IMR-90 (cell line): Measurements from ENCODE around the gene AVPR2. TPM values are rescaled to one million over a fixed set of nuclear protein-coding genes. Genes with fewer than 3 reads are reported as not detected.

ENCODE experiments used
- ATAC-seq: fragments of 200-7000 bp; cut with Tn5 transposase; 2 replicates; pipeline ENCODE4 v1.9.1; 2020; ENCODE audit warnings: low read depth, mild to moderate bottlenecking, moderate library complexity
- BruUV-seq: library from RNA; stranded (reverse); fragments of 400-500 nt; replicated peaks from 2 replicates; lab custom pipeline; 2021; lab: Mats Ljungman, UMichigan
- CTCF ChIA-PET: fragments of 300-600 bp; formaldehyde crosslinking; extraction: SDS; loops from one replicate; lab custom pipeline; 2021; ENCODE audit warnings: antibody characterized with exemption; lab: Yijun Ruan, JAX
- POLR2A ChIA-PET: fragments of 300-600 bp; sonication (Branson Sonifier 250); formaldehyde crosslinking; loops from one replicate; lab custom pipeline; 2022; ENCODE audit warnings: antibody characterized with exemption; ENCODE audit not compliant: unreplicated experiment; lab: Charles Lee
- DNase-seq: peaks from one replicate; pipeline ENCODE4 v3.0.0; 2013
- H2AFZ ChIP-seq: replicated peaks from 2 replicates; pipeline ENCODE3; 2013; ENCODE audit warnings: low read length, mild to moderate bottlenecking; ENCODE audit not compliant: poor library complexity
- H2AK5ac ChIP-seq: 2 replicates; pipeline ENCODE4 v1.6.1; 2013; ENCODE audit warnings: low read depth, low read length, inconsistent platforms
- H2AK9ac ChIP-seq: replicated peaks from 2 replicates; pipeline ENCODE3; 2013; ENCODE audit warnings: mild to moderate bottlenecking, low read depth, low read length, moderate library complexity; ENCODE audit not compliant: poor library complexity
- H2BK120ac ChIP-seq: 2 replicates; pipeline ENCODE4 v1.6.1; 2013; ENCODE audit warnings: low read depth, low read length, inconsistent platforms
- H2BK15ac ChIP-seq: 3 replicates; pipeline ENCODE4 v1.6.1; 2013; ENCODE audit warnings: low read depth, low read length, inconsistent platforms
- H2BK20ac ChIP-seq: 2 replicates; pipeline ENCODE4 v1.6.1; 2013; ENCODE audit warnings: low read depth, mild to moderate bottlenecking, inconsistent platforms, low read length, moderate library complexity
- H2BK5ac ChIP-seq: 2 replicates; pipeline ENCODE4 v1.6.1; 2013; ENCODE audit warnings: mild to moderate bottlenecking, low read depth, low read length, inconsistent platforms; ENCODE audit not compliant: poor library complexity, severe bottlenecking
- H3K14ac ChIP-seq: replicated peaks from 2 replicates; pipeline ENCODE4 v1.6.1; 2013; ENCODE audit warnings: low read depth, low read length, inconsistent platforms
- H3K18ac ChIP-seq: 2 replicates; pipeline ENCODE4 v1.6.1; 2013; ENCODE audit warnings: low read depth, low read length, control low read depth
- H3K23ac ChIP-seq: 2 replicates; pipeline ENCODE4 v1.6.1; 2013; ENCODE audit warnings: low read depth, low read length, inconsistent platforms
- H3K27ac ChIP-seq: 2 replicates; pipeline ENCODE4 v1.5.1; 2013; ENCODE audit warnings: mild to moderate bottlenecking, control low read depth, low read length; ENCODE audit not compliant: insufficient read depth
- H3K27me3 ChIP-seq: 2 replicates; pipeline ENCODE4 v1.6.1; 2013; ENCODE audit warnings: low read length; ENCODE audit not compliant: control insufficient read depth, insufficient read depth
- H3K36me3 ChIP-seq: 2 replicates; pipeline ENCODE4 v1.6.1; 2013; ENCODE audit warnings: low read length, mixed read lengths; ENCODE audit not compliant: control insufficient read depth, insufficient read depth
- H3K4ac ChIP-seq: 2 replicates; pipeline ENCODE4 v1.6.1; 2013; ENCODE audit warnings: low read depth, low read length, inconsistent platforms
- H3K4me1 ChIP-seq: 2 replicates; pipeline ENCODE4 v1.6.1; 2013; ENCODE audit warnings: low read length, mixed read lengths; ENCODE audit not compliant: control insufficient read depth, insufficient read depth
- H3K4me2 ChIP-seq: 2 replicates; pipeline ENCODE4 v1.6.1; 2013; ENCODE audit warnings: low read depth, mild to moderate bottlenecking, control low read depth, low read length, moderate library complexity
- H3K4me3 ChIP-seq: 2 replicates; pipeline ENCODE4 v1.5.1; 2013; ENCODE audit warnings: low read depth, mild to moderate bottlenecking, control low read depth, low read length, moderate library complexity; ENCODE audit not compliant: insufficient read depth
- H3K56ac ChIP-seq: 2 replicates; pipeline ENCODE4 v1.6.1; 2013; ENCODE audit warnings: low read length, inconsistent platforms; ENCODE audit not compliant: insufficient read depth; ENCODE audit errors: extremely low read depth
- H3K79me1 ChIP-seq, 2 experiments: 2 replicates each; pipeline ENCODE4 v1.6.1; 2013; ENCODE audit warnings: low read length in 2 of 2, inconsistent platforms in 1 of 2, low read depth in 1 of 2
- H3K9ac ChIP-seq: 2 replicates; pipeline ENCODE4 v1.6.1; 2013; ENCODE audit warnings: low read depth, low read length, control low read depth
- H3K9me1 ChIP-seq: 2 replicates; pipeline ENCODE4 v1.6.1; 2013; ENCODE audit warnings: low read length, inconsistent platforms; ENCODE audit not compliant: insufficient read depth
- H3K9me3 ChIP-seq: 2 replicates; pipeline ENCODE4 v1.6.1; 2013; ENCODE audit warnings: low read length; ENCODE audit not compliant: control insufficient read depth, insufficient read depth
- H4K20me1 ChIP-seq: 2 replicates; pipeline ENCODE4 v1.6.1; 2013; ENCODE audit warnings: low read length, inconsistent platforms; ENCODE audit not compliant: insufficient read depth
- H4K5ac ChIP-seq: 2 replicates; pipeline ENCODE4 v1.6.1; 2013; ENCODE audit warnings: mild to moderate bottlenecking, low read depth, low read length, control low read depth
- H4K8ac ChIP-seq, 2 experiments: 2 replicates each; pipeline ENCODE4 v1.6.1; 2013; ENCODE audit warnings: low read depth in 2 of 2, low read length in 2 of 2, control low read depth in 1 of 2, inconsistent platforms in 1 of 2
- H4K91ac ChIP-seq: 2 replicates; pipeline ENCODE4 v1.6.1; 2013; ENCODE audit warnings: low read depth, low read length, inconsistent platforms; ENCODE audit not compliant: insufficient read depth
- BHLHE40 ChIP-seq: fragments of 150-350 bp; IDR thresholded peaks from 2 replicates; pipeline ENCODE4 v1.6.1; 2016; ENCODE audit warnings: mild to moderate bottlenecking, low read depth, low read length
- CEBPB ChIP-seq: IDR thresholded peaks from 2 replicates; pipeline ENCODE4 v1.6.1; 2012; ENCODE audit warnings: low read depth, low read length, improper control_type of control experiment
- CHD1 ChIP-seq: IDR thresholded peaks from 2 replicates; pipeline ENCODE4 v1.6.1; 2012; ENCODE audit warnings: low read depth, low read length, improper control_type of control experiment
- CTCF ChIP-seq: conservative IDR thresholded peaks from 2 replicates; pipeline ENCODE4 v1.5.1; 2012; ENCODE audit warnings: mild to moderate bottlenecking, low read depth, low read length, improper control_type of control experiment
- ELK1 ChIP-seq: fragments of 150-350 bp; IDR thresholded peaks from 2 replicates; pipeline ENCODE4 v1.6.1; 2016; ENCODE audit warnings: low read depth, mild to moderate bottlenecking, low read length, moderate library complexity, borderline replicate concordance
- FOS ChIP-seq: fragments of 150-350 bp; IDR thresholded peaks from 2 replicates; pipeline ENCODE4 v1.6.1; 2016; ENCODE audit warnings: low read depth, low read length
- MAFK ChIP-seq: IDR thresholded peaks from 2 replicates; pipeline ENCODE4 v1.6.1; 2012; ENCODE audit warnings: low read depth, low read length, improper control_type of control experiment
- MAZ ChIP-seq: IDR thresholded peaks from 2 replicates; pipeline ENCODE4 v1.6.1; 2012; ENCODE audit warnings: low read depth, mild to moderate bottlenecking, low read length, improper control_type of control experiment, moderate library complexity, borderline replicate concordance
- MXI1 ChIP-seq: IDR thresholded peaks from 2 replicates; pipeline ENCODE4 v1.6.1; 2012; ENCODE audit warnings: low read depth, mild to moderate bottlenecking, low read length, moderate library complexity, borderline replicate concordance
- NFE2L2 ChIP-seq: fragments of 150-350 bp; IDR thresholded peaks from 2 replicates; pipeline ENCODE4 v1.6.1; 2016; ENCODE audit warnings: low read depth, mild to moderate bottlenecking, low read length
- POLR2A ChIP-seq: IDR thresholded peaks from 2 replicates; pipeline ENCODE4 v1.6.1; 2012; ENCODE audit warnings: mild to moderate bottlenecking, low read depth, low read length
- RAD21 ChIP-seq: IDR thresholded peaks from 2 replicates; pipeline ENCODE4 v1.6.1; 2012; ENCODE audit warnings: low read length, improper control_type of control experiment
- RCOR1 ChIP-seq: IDR thresholded peaks from 2 replicates; pipeline ENCODE4 v1.6.1; 2012; ENCODE audit warnings: mild to moderate bottlenecking, low read length, improper control_type of control experiment; ENCODE audit not compliant: insufficient replicate concordance
- RFX5 ChIP-seq: IDR thresholded peaks from 2 replicates; pipeline ENCODE4 v1.8.0; 2012; ENCODE audit warnings: low read depth, mild to moderate bottlenecking, low read length, moderate library complexity
- SMC3 ChIP-seq: fragments of 150-350 bp; IDR thresholded peaks from 2 replicates; pipeline ENCODE4 v1.6.1; 2016; ENCODE audit warnings: low read depth, mild to moderate bottlenecking, antibody characterized with exemption, low read length, moderate library complexity
- USF2 ChIP-seq: fragments of 150-350 bp; IDR thresholded peaks from 2 replicates; pipeline ENCODE4 v1.6.1; 2017; ENCODE audit warnings: mild to moderate bottlenecking, antibody characterized with exemption, low read length, low read depth
- WGBS, 2 experiments: methylation state at CpG; one replicate each; pipeline versions ENCODE4 v1.1.5 to v1.1.7; 2013; ENCODE audit warnings: missing lambda C conversion rate in 2 of 2; ENCODE audit not compliant: insufficient read length in 1 of 2; ENCODE audit errors: extremely low coverage in 2 of 2; 5-methylcytosine and 5-hydroxymethylcytosine counted together
- dilution Hi-C: fragments of 300-500 bp; cut with HindIII; formaldehyde crosslinking; loops from one replicate; pipeline ENCODE4 v1.14.3; 2018; ENCODE audit warnings: low sequenced_read_pairs; ENCODE audit not compliant: unreplicated experiment
- in situ Hi-C: fragments of 300-500 bp; cut with MboI; formaldehyde crosslinking; loops from 3 replicates; pipeline ENCODE4 v1.14.3; 2019; ENCODE audit warnings: low sequenced_read_pairs, inconsistent platforms, mixed read lengths
- intact Hi-C: fragments of 100-400 bp; cut with micrococcal nuclease; formaldehyde crosslinking; loops from 2 replicates; pipeline ENCODE4 v1.10.0; 2022
- polyA plus RNA-seq, 3 experiments: library from polyadenylated mRNA; depleted of rRNA; stranded (reverse); fragments of >200 nt; gene quantifications; 2 replicates each; pipeline ENCODE4 v1.2.3, GENCODE V29; 2012; ENCODE audit warnings: low replicate concordance in 1 of 3
- total RNA-seq: library from RNA; depleted of rRNA; stranded (reverse); fragments of >200 nt; gene quantifications from 2 replicates; pipeline ENCODE4 v1.2.3, GENCODE V29; 2012

AVPR2 gene
- total and polyA plus RNA-seq, 2 of the 4 experiments (the other 2 are of a cell fraction): not detected

- no peak overlapping the region for H2AK9ac ChIP-seq
- no peak overlapping the region for H3K23ac ChIP-seq
- in situ Hi-C loops (no loop called here), dilution Hi-C loops (no loop called here), intact Hi-C loops (no loop called here)
- no peak overlapping the region for H3K4me2 ChIP-seq
- DNase-seq: no peak
- no peak overlapping the region for H2BK15ac ChIP-seq
- H3K9me3 ChIP-seq: peaks cover 2% of the 10 kb centered on the region
- no peaks in the 10 kb centered on the region for H3K9me1 ChIP-seq
- H4K20me1 ChIP-seq: no peaks in the 10 kb centered on the region
- H2BK5ac ChIP-seq: no peak overlapping the region
- no peak overlapping the region for H2BK120ac ChIP-seq
- no peak overlapping the region for H3K4me3 ChIP-seq
- WGBS, 2 experiments: 14% methylated on average over 1 of the region's 2 CpGs; no CpG with 5 or more reads in 1 of the 2 experiments
- no peak overlapping the region for H3K14ac ChIP-seq
- H2AK5ac ChIP-seq: no peak overlapping the region
- H3K56ac ChIP-seq: no peak overlapping the region
- peaks cover 33% of the 10 kb centered on the region for H3K27me3 ChIP-seq
- H4K5ac ChIP-seq: no peak overlapping the region
- no TSS peak for BruUV-seq
- H3K9ac ChIP-seq: no peak overlapping the region
- CTCF ChIA-PET: no interaction called here
- POLR2A ChIA-PET: no interaction called here
- no peaks in the 10 kb centered on the region for H3K36me3 ChIP-seq
- H3K4me1 ChIP-seq: no peaks in the 10 kb centered on the region
- H4K8ac ChIP-seq: no peak overlapping the region
- no peak for TF ChIP-seq POLR2A
- TF ChIP-seq USF2: no peak
- TF ChIP-seq CHD1: no peak
- no peak for TF ChIP-seq CTCF
- no peak for TF ChIP-seq RAD21
- no peak for TF ChIP-seq RFX5
- no peak for TF ChIP-seq SMC3
- TF ChIP-seq MXI1: no peak
- no peak for TF ChIP-seq MAFK
- TF ChIP-seq MAZ: no peak
- TF ChIP-seq ELK1: no peak
- TF ChIP-seq NFE2L2: no peak
- no peak for TF ChIP-seq RCOR1
- no peak for TF ChIP-seq BHLHE40
- TF ChIP-seq CEBPB: no peak
- no peak for TF ChIP-seq FOS
- no peak overlapping the region for H2AFZ ChIP-seq
- H3K18ac ChIP-seq: no peak overlapping the region
- H2BK20ac ChIP-seq: no peak overlapping the region
- H3K27ac ChIP-seq: no peak overlapping the region
- no peaks in the 10 kb centered on the region for H3K79me1 ChIP-seq
- no peak overlapping the region for H3K4ac ChIP-seq
- ATAC-seq: no peak
- no peak overlapping the region for H4K91ac ChIP-seq
Measured at GRCh38 chrX:153857348-153857903, 47.0 kb upstream of the AVPR2 start.
